ENCODE data around the gene SFI1. TPM values are rescaled to one million over a fixed set of nuclear protein-coding genes. Genes with fewer than 3 reads are reported as not detected.

SFI1 gene
- total RNA-seq, 4 donors from 2014 or later = 31.1 to 57.6 (median 43.1) TPM

DNA sequence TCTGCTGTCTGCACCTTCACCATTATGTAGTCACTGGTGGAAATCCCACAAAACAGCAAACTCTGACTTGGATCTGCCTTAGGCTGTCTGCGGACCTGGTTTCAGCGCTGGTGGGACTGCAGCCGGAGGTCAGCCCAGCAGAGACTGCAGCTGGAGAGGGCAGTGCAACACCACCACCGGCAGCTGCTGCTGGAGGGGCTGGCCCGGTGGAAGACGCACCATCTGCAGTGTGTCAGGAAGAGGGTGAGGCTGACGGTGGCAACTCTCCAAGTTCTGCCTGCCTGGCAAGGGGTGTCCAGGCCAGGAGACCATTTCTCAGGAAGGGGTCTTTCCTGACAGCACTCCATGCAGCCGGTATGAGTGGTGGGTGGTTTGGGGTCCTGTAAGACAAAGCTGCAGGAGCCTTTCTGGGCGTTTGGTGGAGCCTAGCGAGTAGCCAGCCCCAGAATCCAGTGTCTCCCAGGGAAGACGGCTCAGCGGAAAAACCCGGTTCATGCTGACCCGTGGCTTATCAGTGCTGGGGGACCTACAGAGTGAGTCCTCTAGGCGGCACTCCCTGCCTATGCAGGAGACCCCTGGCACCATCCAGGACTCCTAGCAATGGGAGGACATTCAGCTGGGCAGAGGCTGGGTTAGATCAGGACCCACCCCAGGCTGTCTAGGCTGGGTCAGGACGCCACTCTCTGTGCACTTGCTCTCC lies 114.9 kb downstream of the SFI1 start:
- Histone ChIP-seq H3K9me3 (no peaks in the 10 kb centered on the region), H3K36me3 (no peaks in the 10 kb centered on the region), H3K4me3 (replicated peaks in 1 of 3) (no peak overlapping the region), H3K27me3 (no peaks in the 10 kb centered on the region), H3K27ac (no peak overlapping the region), H3K4me1 (peaks cover 0 to 5% of the 10 kb centered on the region in 2 donors)
- WGBS, 2 donors = 78 to 82% methylated on average over 11 of the region's 16 CpGs
- TF ChIP-seq, protein P1, sequence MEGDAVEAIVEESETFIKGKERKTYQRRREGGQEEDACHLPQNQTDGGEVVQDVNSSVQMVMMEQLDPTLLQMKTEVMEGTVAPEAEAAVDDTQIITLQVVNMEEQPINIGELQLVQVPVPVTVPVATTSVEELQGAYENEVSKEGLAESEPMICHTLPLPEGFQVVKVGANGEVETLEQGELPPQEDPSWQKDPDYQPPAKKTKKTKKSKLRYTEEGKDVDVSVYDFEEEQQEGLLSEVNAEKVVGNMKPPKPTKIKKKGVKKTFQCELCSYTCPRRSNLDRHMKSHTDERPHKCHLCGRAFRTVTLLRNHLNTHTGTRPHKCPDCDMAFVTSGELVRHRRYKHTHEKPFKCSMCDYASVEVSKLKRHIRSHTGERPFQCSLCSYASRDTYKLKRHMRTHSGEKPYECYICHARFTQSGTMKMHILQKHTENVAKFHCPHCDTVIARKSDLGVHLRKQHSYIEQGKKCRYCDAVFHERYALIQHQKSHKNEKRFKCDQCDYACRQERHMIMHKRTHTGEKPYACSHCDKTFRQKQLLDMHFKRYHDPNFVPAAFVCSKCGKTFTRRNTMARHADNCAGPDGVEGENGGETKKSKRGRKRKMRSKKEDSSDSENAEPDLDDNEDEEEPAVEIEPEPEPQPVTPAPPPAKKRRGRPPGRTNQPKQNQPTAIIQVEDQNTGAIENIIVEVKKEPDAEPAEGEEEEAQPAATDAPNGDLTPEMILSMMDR (IDR thresholded peaks at IDR 0.05) = no peak
- TF ChIP-seq POLR2A (IDR thresholded peaks at IDR 0.05) = no peak
- intact Hi-C loops (cut with DNase I) = no loop called here
- no peak for DNase-seq

DNA sequence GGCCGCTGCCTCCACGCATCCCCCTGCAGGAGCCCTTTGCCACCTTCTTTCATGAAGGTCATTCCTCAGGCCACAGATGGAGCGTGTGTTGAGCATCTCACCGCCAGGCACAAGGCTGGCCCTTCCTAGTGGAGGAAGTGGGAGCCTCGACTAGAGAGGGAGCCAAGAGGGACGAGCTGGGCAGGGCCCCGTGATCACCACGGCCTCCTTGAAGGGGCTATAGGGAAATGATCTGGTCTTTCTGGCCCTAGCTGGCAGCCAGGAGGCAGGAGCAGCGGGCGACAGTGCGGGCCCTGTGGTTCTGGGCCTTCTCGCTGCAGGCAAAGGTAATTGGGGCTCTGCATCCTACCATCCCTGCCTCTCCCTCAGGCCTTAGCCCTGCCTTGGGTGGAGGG lies 116.6 kb downstream of the SFI1 start:
- Histone ChIP-seq H3K27ac (no peak overlapping the region), H3K27me3 (no peaks in the 10 kb centered on the region), H3K36me3 (peaks cover under 1 to 5% of the 10 kb centered on the region in 2 donors), H3K4me1 (peaks cover 0 to 5% of the 10 kb centered on the region in 2 donors), H3K4me3 (replicated peaks in 1 of 3) (no peak overlapping the region), H3K9me3 (no peaks in the 10 kb centered on the region)
- no peak for TF ChIP-seq POLR2A (IDR thresholded peaks at IDR 0.05)
- TF ChIP-seq, protein P1 (IDR thresholded peaks at IDR 0.05) = no peak
- WGBS, 2 donors = 89 to 94% methylated on average over 11 to 12 of the region's 12 CpGs
- no peak for DNase-seq
- intact Hi-C loops (cut with DNase I) = no loop called here

DNA sequence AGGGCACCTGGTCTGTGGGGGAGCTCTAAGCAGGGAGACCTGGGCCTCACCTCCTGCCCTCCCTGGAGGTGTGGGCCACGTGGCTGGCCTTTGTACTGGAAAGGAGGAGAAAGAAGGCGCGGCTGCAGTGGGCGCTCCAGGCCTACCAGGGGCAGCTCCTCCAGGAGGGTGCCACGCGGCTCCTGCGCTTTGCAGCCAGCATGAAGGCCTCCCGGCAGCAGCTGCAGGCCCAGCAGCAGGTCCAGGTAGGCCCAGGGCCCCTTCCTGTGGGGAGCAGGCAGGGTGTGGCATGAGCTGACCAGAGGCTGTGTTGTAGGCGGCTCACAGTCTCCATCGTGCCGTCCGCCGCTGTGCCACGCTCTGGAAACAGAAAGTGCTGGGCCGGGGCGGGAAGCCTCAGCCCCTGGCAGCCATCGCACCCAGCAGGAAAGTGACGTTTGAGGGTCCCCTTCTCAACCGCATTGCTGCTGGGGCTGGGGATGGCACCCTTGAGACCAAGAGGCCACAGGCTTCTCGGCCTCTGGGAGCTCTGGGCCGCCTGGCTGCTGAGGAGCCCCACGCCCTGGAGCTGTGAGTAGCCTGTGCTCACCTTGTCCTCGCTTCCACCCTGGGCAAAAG lies 117.1 kb downstream of the SFI1 start:
- no peak for DNase-seq
- no peak for TF ChIP-seq POLR2A (IDR thresholded peaks at IDR 0.05)
- TF ChIP-seq, protein P1 (IDR thresholded peaks at IDR 0.05) = no peak
- H3K4me3 ChIP-seq (replicated peaks in 1 of 3) = no peak overlapping the region
- H3K27ac ChIP-seq = no peak overlapping the region
- H3K27me3 ChIP-seq = no peaks in the 10 kb centered on the region
- H3K36me3 ChIP-seq = peaks cover 5% of the 10 kb centered on the region in 2 donors
- H3K4me1 ChIP-seq = peaks cover 0 to 5% of the 10 kb centered on the region in 2 donors
- intact Hi-C loops (cut with DNase I) = no loop called here
- H3K9me3 ChIP-seq = no peaks in the 10 kb centered on the region
- WGBS, 2 donors = 82 to 94% methylated on average over 2 to 21 of the region's 23 CpGs

DNA sequence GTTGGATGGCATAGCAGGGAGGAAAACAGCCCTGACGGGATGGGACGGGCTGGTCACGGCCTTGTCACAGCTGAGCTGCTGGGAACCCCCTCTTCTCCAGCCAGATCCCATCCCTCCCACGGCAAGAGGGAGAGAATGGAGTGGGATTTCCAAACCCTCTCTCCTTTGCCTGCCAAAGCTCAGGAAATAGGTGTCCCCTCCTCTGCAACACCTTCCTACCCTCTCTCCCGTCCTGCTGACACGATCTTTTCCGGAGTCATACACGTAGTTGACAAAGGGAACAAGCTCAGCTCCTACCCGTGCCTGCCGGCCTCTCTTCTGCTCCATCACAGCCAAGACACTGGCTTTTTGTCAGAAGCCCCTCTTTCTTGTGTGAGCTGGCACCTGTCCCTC lies 117.6 kb downstream of the SFI1 start:
- Histone ChIP-seq H3K4me3 (replicated peaks in 1 of 3) (no peak overlapping the region), H3K9me3 (no peaks in the 10 kb centered on the region), H3K27me3 (no peaks in the 10 kb centered on the region), H3K27ac (no peak overlapping the region), H3K4me1 (peaks cover 0 to 5% of the 10 kb centered on the region in 2 donors), H3K36me3 (peaks cover 5 to 7% of the 10 kb centered on the region in 2 donors)
- intact Hi-C loops (cut with DNase I) = no loop called here
- TF ChIP-seq, protein P1 (IDR thresholded peaks at IDR 0.05) = no peak
- TF ChIP-seq POLR2A (IDR thresholded peaks at IDR 0.05) = no peak
- 82 to 86% methylated on average over 7 to 10 of the region's 10 CpGs for WGBS, 2 donors
- no peak for DNase-seq

Data from thyroid gland (tissue), 4 donors.